Left kidney (tissue), 8 donors: Measurements from ENCODE around the gene COL2A1. TPM values are rescaled to one million over a fixed set of nuclear protein-coding genes. Genes with fewer than 3 reads are reported as not detected.

Source experiments
- DNase-seq: peaks from one replicate; pipeline ENCODE4 v3.0.0-alpha.2; 2013
- long read RNA-seq, 8 donors: transcript quantifications; one replicate each; lab custom pipeline, GENCODE V29; 2026
- polyA plus RNA-seq: library from polyadenylated mRNA; unstranded; fragments of 120-200 nt; gene quantifications from one replicate; pipeline ENCODE4 v1.2.1, GENCODE V29; 2013; ENCODE audit not compliant: insufficient read length

COL2A1 gene
- polyA plus RNA-seq, result 50.3 TPM
- long read RNA-seq, donor 1, full-length matches to known transcripts, result 3 of 3 reads
- long read RNA-seq, donor 1, partial matches to known transcripts, result 0 of 3 reads
- long read RNA-seq, donor 1, other reads (novel, unspliced or antisense), result 0 of 3 reads
- long read RNA-seq, donor 2, full-length matches to known transcripts, result 5 of 11 reads
- long read RNA-seq, donor 2, partial matches to known transcripts, result 6 of 11 reads
- long read RNA-seq, donor 2, other reads (novel, unspliced or antisense), result 0 of 11 reads
- long read RNA-seq, donor 3, full-length matches to known transcripts, result 3 of 3 reads
- long read RNA-seq, donor 3, partial matches to known transcripts, result 0 of 3 reads
- long read RNA-seq, donor 3, other reads (novel, unspliced or antisense), result 0 of 3 reads
- long read RNA-seq, donor 4, result 0 reads
- long read RNA-seq, donor 5, partial matches to known transcripts, result 0 of 3 reads
- long read RNA-seq, donor 5, other reads (novel, unspliced or antisense), result 0 of 3 reads
- long read RNA-seq, donor 6, partial matches to known transcripts, result 10 of 11 reads
- long read RNA-seq, donor 6, other reads (novel, unspliced or antisense), result 0 of 11 reads
- long read RNA-seq, donor 7, full-length matches to known transcripts, result 4 of 4 reads
- long read RNA-seq, donor 7, partial matches to known transcripts, result 0 of 4 reads
- long read RNA-seq, donor 7, other reads (novel, unspliced or antisense), result 0 of 4 reads
- long read RNA-seq, donor 8, full-length matches to known transcripts, result 2 of 2 reads
- long read RNA-seq, donor 8, partial matches to known transcripts, result 0 of 2 reads
- long read RNA-seq, donor 8, other reads (novel, unspliced or antisense), result 0 of 2 reads

DNA sequence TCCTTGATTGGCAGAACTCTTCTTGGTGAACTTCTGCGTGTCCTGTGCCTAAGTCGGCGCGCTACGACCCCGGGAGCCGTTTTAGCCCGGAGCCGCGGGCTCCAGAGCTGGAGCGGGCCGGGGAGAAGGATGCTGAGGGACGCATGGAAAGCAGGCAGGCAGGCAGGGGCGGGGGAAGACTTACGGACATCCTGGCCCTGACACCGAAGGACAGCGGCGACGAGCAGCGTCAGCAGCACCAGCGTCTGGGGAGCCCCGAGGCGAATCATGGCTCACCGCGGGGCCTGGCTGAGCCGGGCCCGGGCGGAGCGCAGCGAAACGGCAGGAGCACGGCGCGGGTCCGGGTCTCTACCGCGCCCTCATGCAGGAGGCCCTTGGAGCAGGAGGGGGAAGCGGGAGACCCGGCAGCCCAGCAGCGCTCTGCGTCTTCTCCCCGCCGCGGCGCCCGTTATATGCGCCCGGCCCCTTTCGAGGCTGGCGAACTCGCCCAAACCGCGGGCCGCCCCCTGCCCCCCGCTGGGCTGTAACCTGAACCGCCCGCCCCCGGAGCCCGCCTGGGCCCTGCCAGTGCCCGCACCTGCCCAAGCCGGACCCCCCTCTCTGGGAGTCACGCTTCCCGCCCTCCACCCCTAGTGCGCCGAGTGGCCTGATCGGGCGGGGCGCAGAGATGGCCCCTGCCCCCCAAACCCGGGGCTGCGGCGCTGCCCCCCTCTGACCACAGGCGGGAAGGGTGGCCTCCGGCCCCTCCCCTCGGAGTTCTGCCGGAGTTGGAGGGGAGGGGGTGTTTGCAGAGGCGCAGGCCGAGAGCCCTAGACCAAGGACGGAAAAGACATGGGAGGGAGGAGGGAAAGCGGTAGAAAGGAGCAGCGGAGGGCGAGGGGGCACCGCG lies at the start of gene COL2A1:
COL2A1 (minus strand) TSS at position 424 of the 889 bp plus-strand sequence; CDS start at position 269, 155 bp downstream.
- DNase-seq, result peak; percentile 65

DNA sequence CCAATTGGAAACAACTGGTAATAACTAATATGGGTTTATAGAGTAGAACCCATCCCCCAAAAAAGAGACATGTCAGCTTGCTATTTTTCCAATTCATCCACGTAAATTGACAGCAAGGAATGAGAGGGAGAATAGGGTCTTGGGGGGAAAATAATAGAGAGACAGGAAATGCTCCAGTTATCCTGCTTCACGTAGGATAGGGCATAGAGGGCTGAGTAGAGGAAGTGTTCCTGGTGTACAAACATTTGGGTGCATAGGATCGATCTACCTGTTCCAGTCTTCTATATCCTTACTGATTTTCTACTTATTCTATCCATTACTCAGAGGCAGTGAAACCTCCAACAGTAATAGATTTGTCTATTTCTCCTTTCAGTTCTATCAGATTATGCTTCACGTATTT lies 49.6 kb upstream of the COL2A1 start:
- DNase-seq, result no peak

DNA sequence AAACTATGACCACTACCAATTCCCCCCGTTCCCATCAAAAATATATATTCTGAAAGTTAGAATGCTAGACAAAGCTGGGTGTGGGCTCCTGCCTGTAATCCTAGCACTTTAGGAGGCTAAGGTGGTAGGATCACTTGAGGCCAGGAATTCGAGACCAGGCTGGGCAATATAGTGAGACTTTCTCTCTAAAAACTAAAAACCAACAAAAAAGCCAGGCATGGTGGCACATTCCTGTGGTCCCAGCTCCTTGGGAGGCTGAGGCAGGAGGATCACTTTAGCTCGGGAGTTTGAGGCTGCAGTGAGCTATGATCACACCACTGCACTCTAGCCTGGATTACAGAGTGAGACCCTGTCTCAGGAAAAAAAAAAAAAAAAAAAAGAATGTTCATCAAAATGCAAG lies 48.8 kb upstream of the COL2A1 start:
- DNase-seq, result no peak

- no peak for DNase-seq
These were observed 47.4 kb upstream of the COL2A1 start for GRCh38 chr12:48051681-48052080.

GRCh38 chr12:48050174-48050573 lies 45.9 kb upstream of the COL2A1 start:
- DNase-seq, result no peak

DNA sequence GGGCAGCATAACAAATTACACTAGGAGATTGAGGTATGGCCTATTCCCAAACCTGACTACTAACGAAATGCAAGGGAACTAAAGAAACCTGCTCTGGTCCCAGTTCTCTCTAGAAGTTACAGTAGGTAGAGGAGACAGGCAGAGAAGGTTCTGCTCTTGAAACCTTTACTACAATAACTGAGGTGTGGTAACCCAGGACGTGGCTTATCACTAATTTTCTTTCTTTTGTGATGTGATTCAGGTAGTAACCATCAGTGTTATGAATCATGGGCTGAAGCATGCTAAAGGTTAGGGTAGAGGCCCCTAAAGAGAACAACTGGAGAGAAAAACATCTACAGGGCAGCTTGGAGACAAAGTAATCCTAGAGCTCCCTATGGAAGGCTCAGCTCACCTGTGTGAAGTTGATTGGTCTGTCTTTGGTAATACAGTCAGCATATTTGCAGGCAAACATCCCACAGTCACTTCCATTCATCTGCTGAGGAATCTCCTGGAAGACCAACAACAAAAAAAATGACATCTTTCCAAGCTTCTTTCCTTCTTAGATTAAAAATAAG lies 41.8 kb upstream of the COL2A1 start:
- DNase-seq, result no peak

DNA sequence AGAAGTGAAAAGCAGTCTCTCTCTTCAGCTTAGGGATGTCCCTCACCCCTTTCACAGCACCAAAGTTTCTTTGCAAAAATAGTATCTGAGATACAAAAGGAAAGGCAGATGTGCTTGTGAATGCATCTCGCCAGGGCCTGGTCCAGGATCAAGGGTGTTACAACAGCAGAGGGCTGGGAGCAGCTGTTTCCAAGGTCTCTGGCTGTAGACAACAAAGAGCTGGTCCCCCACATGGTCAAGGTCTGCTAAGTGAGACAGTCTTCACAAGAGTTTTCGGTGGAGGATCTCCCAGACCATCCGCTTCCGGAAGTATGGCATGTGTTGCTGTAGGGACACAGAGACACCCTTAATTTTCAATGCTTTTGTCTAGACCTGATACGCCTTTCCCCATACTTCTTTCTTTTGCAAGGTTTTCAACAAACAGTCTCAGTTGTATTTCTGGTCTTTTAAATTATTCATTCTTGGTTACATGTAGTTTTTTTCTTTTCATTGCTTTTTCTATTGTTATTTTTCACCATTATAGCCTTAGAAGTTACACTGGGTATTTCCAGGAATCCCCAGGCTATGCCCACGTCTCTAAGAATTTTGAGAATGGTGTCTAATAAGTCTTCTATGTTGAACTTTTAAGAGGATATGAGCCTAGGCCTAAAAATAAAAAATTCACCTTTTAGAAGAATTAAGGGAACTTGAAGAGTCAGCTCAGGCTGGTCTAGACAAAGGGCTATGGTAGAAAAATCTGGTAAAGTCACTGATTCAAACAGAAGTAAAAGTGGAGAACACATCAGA lies 41.0 kb upstream of the COL2A1 start:
- DNase-seq, result no peak

GRCh38 chr12:48044396-48044795 lies 40.1 kb upstream of the COL2A1 start:
- DNase-seq, result no peak

DNA sequence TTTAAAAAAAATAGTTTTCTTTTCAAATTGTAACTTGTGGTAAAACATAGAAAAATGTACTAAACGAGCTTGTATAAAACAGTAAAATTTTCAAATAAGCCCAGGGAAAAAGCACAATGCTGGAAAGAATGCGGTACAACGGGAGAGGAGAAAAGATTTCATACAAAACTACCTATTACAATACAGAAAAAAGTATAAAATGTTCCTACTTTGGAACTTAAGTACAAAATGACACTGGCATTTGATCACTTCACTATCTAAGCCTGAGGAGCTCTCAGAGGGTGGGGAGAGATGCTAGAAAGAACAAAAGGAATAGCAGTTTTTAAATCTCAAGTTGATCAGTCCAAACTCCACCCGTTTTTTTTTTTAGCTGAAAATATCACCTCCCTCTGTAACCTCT lies 39.5 kb upstream of the COL2A1 start:
- DNase-seq, result no peak

DNA sequence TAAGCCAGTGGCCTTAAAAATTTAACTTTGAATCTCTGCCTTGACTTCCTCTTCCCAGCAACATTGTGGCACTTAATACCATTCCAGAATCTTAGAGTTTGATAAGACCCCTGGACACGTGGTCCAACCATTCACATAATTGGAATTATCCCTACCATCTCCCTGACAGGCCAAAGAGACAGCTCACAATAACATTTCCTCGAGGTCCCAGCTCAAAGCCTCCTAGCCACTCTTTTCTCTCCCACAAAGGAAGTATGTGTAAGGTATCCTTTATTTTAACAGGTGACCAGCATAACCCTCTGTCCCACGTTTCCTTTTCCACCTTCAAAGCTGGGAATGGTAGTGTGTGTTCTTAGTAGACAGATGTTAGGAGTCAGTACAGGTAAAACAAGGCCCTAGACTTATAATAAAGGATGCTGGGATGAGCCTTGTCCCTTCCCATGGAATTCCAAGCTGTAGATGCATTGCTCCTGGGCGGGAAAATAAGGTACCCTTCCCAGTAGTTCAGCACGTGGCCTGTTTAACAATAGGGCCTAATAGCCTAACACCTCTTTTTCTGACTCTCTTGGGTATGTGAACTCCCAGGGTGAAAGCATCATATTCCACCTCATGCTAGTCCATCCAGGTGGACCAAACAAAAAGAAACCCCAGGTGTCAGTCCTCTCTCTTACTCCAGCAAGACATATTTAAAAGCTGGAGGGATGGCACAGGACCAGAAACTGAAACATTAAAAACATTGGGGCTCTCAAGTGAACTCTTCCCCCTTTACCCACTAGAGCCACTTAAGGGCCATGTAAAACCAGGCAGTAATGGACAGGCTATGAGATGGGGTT lies 37.5 kb upstream of the COL2A1 start:
- DNase-seq, result no peak

DNA sequence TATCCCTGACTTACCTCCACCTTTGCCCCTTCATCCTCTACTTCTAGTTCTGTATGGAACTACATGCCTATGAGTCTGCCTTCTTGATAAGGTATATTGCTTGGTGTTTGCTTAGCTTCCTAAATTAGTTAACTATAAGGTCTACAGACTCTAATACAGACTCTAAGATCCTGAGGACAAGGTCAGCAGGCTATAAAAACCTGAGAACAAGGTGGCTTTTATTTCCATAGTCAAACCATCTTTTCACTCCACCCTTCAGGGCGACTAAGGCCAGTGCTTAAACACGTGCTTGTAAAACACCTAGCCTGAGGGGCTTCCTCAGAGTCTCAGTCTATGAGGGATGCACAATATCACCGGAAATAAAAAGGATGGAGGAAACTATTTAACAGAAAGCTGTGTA lies 36.1 kb upstream of the COL2A1 start:
- no peak for DNase-seq

- DNase-seq, result no peak
These were observed 34.9 kb upstream of the COL2A1 start for GRCh38 chr12:48039151-48039550.

- DNase-seq, result no peak
These were observed 33.8 kb upstream of the COL2A1 start for GRCh38 chr12:48038085-48038484.

DNA sequence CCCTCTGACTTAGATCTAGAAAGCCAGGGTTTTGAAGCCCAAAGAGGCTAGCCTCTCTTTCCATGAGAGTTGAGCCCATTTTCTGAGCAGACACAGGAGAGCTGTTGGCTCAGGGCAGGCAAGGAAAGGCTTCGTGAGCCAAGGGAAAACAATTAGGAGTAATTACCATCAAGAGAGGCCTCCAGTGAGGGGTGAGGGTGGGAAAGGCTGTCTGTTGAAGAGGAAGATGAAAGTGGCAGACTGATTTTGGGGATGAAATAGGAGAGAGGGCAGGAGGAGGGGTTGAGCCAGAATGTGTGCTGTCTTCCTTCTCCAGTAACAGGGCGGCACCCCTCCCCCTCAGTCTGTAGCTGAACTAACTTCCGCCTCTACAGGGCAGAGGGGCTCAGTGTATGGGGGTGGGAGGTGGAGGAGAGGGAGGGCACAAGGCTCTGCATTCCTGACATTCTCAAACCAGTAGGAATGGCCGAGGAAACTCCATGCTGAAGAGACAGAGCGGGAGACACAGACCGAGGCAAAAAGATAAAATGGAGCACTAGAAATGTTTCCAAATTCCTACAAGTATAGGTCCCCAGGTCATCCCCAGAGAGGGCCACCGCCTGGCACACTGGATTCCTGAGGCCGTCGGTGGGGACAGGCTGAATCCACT lies 33.1 kb upstream of the COL2A1 start:
- peak; percentile 87 for DNase-seq

GRCh38 chr12:48036818-48037217 lies 32.5 kb upstream of the COL2A1 start:
- no peak for DNase-seq

GRCh38 chr12:48034835-48035805 lies 30.8 kb upstream of the COL2A1 start:
- DNase-seq, result no peak

- no peak for DNase-seq
These were observed 29.2 kb upstream of the COL2A1 start for GRCh38 chr12:48033451-48033850.

GRCh38 chr12:48032597-48032996 lies 28.3 kb upstream of the COL2A1 start:
- DNase-seq, result no peak
